HG02840 (cell line): ENCODE measurements around the gene SPHKAP.
"Not testable (repeated sequence)": the region's sequence is repeated elsewhere in the genome, so short reads cannot be mapped to it uniquely, and the experiment has no call there.

ENCODE experiments used
- ATAC-seq: cut with Tn5 transposase; IDR thresholded peaks from one replicate; pipeline ENCODE4 v1.9.1; 2021; ENCODE audit warnings: mild to moderate bottlenecking, moderate library complexity, moderate number of reproducible peaks; ENCODE audit not compliant: unreplicated experiment, low FRiP score

Gene SPHKAP

GRCh38 chr2:228040995-228041394, 140.5 kb downstream of the SPHKAP start:
- ATAC-seq = no peak

DNA sequence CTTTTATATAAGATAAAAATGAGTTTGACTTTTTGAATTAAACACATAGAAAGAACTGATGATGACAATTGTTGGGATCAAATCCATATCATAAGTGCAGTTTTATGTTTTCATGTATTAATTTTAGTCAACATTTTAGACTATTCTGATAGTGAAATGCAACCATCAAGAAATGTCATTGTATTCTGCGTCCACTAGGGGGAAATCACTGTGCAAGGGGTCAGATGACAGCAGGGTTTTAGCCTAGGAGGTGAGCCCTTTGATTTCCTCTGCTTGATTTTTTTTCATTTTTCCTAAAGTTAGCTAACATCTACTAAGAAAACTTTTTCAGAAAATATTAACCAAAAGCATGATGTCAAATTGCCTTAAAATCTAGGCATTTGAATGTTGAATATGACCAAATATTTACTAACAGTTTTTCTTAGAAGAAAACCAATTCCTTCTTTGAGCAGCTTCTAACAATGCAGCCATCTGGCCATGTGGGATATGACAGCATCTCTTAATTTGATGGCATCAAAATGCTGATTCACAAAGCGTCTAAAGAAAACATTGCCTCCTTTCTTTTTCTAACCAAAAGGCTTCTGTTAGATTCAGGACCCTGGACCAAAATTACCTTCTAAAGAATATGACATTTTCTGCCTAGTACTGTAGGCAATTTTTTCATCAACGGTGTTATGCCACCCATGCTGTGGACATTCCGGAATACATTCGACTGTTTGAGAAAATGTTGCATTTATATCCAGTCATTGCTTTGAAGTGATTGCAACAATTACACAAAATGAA, 141.5 kb downstream of the SPHKAP start:
- no peak for ATAC-seq

DNA sequence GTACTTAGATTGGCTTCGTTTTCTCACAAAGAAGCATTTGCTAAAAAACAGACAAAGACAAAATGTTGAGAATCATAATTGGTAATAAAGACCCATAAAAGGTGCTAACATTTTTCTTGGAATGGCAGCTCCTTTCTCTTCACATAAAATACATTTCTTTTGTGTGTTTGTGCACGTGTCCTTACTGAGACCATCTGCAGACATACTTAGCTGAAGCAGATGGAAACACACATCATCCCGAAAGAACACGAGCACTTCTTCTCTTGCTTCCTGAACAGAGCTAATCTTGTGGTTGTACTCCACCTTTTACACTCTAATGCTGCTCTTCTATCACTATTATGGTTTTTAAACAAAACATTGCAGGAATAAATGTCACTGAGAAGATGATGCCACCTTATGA, 142.5 kb downstream of the SPHKAP start:
- no peak for ATAC-seq

DNA sequence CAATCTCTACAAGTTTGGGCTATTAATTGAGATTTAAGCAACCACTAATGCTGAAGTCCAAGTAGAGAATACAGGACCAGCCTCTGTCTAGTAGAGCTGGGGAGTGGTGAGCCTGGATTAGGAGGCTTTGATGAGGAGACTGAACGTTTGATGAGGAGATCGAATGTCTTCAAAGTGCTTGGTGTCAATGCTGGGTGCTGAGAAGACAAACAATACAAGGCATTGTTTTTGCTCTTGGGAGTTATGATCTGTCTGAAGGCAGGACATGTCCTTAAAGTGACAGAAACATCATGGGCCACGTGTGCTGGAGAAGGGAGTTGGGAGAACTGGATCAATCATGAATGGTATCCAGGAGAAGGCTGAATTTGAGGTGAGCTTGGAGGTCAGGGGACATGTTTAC, 143.6 kb downstream of the SPHKAP start:
- no peak for ATAC-seq

GRCh38 chr2:228023619-228024018, 157.9 kb downstream of the SPHKAP start:
- no peak for ATAC-seq

DNA sequence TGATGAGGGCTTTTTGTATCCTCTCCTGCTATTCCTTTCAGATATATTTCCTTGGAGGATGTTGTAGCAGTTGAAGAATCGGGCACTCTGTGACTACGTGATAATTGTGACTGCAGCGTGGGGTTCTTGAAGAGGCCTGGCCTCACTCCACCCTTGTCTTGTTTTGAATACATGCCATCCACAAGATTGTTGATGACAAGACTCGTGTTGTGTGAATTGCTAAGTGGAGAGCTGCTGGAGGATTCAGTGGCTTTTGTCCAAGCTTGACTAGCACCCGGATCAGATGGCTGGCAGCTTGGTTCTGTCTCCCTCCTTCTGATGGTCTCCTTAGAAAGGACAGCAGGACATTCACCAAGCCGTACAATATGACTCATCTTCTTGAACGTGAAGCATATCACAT, 163.2 kb downstream of the SPHKAP start:
- no peak for ATAC-seq

DNA sequence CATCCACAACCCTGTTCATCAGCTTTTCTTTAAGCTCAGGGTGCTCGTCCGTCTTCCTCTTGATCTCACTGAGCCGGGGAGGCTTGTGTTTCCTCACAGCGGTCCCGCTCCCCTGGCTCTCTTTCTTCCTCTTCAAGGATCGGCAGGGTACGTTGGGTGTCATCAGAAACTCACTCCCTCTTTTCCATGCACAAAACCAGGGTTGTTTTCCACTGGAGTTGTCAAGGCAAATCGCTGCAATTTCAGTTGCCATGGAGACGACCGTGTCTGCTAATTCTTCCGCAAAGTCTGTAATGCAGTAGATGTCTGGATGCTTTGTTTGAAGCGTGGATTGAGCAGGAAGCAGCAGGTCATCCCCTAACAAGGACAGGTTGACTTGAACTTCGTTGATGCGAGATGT, 163.7 kb downstream of the SPHKAP start:
- no peak for ATAC-seq

- ATAC-seq = no peak
Measured at GRCh38 chr2:228016402-228016801, 165.1 kb downstream of the SPHKAP start.

GRCh38 chr2:228015741-228016140, 165.7 kb downstream of the SPHKAP start:
- ATAC-seq = no peak

GRCh38 chr2:227996366-227996765, 185.1 kb downstream of the SPHKAP start:
- ATAC-seq = no peak

- ATAC-seq = no peak
Measured at GRCh38 chr2:227990937-227991336, 190.6 kb downstream of the SPHKAP start.

DNA sequence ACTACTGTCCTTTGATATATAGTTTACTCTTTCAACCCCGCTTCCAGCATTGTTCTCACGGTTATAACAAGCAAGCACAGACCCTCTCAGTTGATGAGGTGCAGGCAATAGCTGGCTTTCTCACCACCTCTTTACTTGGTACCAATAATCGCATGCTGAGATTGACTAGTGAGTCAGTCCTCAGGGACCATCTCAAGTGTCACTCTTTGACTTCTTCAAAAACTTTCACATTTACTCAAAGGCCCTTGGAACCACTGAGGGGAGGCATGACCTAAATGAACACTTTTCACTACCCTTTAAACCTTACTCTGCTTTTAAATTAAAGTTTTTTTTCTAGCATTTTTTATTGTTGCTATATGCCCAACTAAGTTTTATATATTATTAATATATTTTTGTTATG, 208.2 kb downstream of the SPHKAP start:
- ATAC-seq = no peak

GRCh38 chr2:227971619-227972230, 209.8 kb downstream of the SPHKAP start:
- no peak for ATAC-seq

GRCh38 chr2:227960317-227960716, 221.2 kb downstream of the SPHKAP start:
- no peak for ATAC-seq

DNA sequence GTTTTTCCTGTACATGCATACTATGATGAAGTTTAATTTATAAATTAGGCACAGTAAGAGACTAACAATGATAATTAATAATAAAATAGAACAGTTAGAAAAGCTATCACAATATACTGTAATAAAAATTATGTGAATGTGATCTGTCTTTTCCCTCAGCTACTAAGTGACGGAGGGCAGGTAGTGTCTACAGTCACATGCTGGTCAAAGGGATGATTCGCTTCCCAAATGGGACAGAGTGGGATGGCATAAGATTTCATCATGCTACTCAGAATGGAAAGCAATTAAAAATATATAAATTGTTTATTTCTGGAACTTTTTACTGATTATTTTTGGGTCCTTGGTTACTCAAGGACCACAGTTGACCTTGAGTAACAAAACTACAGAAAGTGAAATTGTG, 238.5 kb downstream of the SPHKAP start:
- ATAC-seq = no peak

DNA sequence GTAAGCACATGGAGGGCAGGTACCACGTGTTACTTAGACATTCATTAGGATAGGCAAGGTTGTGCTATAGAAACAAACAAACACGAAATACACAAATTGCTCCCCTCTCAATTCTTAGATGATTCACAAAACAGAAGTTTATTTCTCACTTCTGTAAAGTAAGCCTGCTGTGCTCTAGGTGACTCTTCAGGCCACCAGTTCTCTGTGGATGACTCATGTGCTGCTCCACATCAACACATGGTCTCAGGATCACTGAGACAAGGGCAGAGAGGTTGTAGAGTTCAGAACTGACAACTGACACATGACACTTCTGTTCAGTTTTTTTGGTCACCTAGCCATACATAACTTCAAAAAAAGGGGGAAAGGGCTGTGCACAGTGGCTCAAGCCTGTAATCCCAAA, 239.5 kb downstream of the SPHKAP start:
- no peak for ATAC-seq

- no peak for ATAC-seq
Measured at GRCh38 chr2:227939271-227940027, 242.0 kb downstream of the SPHKAP start.

DNA sequence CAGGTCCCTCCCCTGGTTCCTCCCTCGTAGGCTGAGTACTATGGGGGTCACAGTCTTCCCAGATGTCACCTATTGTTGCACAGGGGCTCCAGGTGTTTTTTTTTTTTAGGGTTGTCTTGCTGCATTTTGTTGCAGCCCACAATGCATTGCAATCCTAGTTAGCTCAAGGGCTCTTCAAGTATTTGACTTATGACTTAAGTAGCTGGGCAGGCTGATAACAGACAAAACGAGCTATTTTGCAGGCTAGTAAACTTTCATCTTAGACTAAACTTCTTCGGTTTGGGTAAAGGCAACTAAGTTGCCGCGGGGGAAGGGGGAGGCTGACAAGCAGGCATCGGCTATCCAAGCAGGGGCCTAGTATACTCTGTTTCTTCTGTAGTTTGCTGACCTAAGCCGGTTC, 245.2 kb downstream of the SPHKAP start:
- ATAC-seq = not testable (repeated sequence)

DNA sequence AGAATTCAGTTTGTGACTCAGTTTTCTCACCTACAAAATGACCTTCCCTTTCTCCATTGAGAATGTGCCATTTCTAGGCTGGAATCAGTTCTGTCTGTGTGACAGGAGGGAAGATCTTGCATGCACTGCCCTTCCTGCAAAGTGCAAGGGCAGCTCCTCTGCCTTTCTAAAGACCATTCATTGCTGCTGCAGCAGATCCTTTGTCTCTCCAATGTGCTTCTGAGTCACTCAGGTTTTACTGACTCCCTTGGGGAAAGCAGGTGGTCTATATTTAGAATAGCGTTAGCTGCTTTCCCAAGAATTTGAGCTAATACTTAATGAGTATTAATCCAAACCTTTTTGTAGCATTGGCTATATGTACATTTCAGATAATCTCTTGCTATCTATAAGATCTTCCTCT, 247.6 kb downstream of the SPHKAP start:
- ATAC-seq = no peak

DNA sequence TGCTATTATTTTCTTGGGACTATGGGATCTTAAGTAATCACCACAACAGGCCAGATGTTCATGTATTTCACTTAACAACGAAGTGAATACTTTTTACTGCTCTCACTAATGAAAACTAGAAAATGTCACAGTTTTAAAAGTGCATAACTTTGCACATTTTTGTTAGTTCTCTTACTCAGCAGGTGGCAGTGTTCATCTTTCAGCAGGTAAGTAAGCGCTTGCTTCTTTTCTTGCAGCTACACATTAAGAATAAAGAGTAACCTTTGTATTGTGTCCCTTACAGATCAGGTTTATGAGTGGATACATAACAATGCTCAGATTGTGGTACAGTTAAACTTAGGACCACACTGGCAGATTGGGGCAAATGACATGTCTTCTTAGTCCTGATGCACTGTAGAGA, 249.1 kb downstream of the SPHKAP start:
- no peak for ATAC-seq

- no peak for ATAC-seq
Measured at GRCh38 chr2:227932001-227932400, 249.5 kb downstream of the SPHKAP start.
